Adrenal gland (tissue), 5 donors: ENCODE results near the gene ABCD3.

Experiments used
- POLR2A ChIP-seq, 2 donors: fragments of 450-650 bp; IDR thresholded peaks; one replicate each; pipeline ENCODE4 v1.6.1; 2017; ENCODE audit warnings: antibody characterized with exemption in 2 of 2, mild to moderate bottlenecking in 2 of 2, moderate library complexity in 1 of 2
- TF ChIP-seq, protein P1 (sequence below), 6 experiments: fragments of 450-650 bp in 4 of 6; fragments of 200-600 bp in 2 of 6; sonication (generic) in 1 of 6; IDR thresholded peaks; 1 replicate in 5 of 6; 2 replicates in 1 of 6; pipeline versions ENCODE4 v1.5.1 to v1.8.0; 2016 to 2021; ENCODE audit warnings: antibody characterized with exemption in 6 of 6, mild to moderate bottlenecking in 2 of 6, moderate library complexity in 1 of 6
- donor health status: DM: no; HTN: no; CAD: no.

DNA sequence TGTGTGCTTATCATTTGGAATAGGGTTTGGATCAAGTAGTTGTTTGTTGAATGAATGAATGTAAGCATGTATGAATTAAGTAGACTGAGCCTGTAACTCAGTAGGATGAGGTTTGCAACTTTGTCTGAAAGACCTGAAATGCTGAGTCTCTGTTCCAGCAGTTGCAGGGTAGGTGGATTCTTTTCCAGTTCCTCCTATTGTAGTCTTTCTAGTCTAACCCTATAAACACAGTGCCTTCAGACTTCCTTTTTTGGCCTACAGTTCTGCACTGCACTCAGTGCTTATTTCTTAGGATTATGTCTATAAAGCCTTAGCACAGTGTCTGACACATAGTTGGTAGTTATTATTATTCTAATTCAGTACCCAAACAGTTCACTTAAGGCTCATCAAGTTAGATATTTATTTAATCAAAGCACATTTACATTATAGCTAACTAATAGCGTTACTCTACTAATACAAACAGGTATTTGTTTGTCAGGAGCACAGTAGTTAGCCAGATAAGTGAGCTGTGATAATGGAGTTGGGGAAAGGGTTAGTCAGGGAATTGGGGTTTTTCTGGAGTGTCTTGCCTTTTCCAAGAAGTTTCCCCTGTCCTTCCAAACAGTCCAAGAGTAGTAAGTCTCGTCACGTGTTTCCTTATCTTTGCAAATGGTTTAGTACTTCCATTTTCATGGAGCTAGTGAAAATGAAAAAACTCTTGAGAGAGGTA is 45.0 kb downstream of the ABCD3 start:
- TF ChIP-seq, protein P1, sequence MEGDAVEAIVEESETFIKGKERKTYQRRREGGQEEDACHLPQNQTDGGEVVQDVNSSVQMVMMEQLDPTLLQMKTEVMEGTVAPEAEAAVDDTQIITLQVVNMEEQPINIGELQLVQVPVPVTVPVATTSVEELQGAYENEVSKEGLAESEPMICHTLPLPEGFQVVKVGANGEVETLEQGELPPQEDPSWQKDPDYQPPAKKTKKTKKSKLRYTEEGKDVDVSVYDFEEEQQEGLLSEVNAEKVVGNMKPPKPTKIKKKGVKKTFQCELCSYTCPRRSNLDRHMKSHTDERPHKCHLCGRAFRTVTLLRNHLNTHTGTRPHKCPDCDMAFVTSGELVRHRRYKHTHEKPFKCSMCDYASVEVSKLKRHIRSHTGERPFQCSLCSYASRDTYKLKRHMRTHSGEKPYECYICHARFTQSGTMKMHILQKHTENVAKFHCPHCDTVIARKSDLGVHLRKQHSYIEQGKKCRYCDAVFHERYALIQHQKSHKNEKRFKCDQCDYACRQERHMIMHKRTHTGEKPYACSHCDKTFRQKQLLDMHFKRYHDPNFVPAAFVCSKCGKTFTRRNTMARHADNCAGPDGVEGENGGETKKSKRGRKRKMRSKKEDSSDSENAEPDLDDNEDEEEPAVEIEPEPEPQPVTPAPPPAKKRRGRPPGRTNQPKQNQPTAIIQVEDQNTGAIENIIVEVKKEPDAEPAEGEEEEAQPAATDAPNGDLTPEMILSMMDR (IDR thresholded peaks at IDR 0.05) = no peak
- TF ChIP-seq POLR2A (IDR thresholded peaks at IDR 0.05) = no peak
